Effector memory CD4-positive, alpha-beta T cell (primary cell): ENCODE measurements around the gene SPON1.

ENCODE experiments used
- DNase-seq, 3 donors: peaks; one replicate each; pipeline ENCODE4 v3.0.0-alpha.2; 2020
- H3K27ac ChIP-seq: 2 replicates; pipeline ENCODE4 v1.7.0; 2013; ENCODE audit warnings: mild to moderate bottlenecking, low read length, moderate library complexity; ENCODE audit not compliant: insufficient read depth, poor library complexity, severe bottlenecking
- H3K27me3 ChIP-seq: replicated peaks from 2 replicates; pipeline ENCODE4 v1.7.0; 2013; ENCODE audit warnings: mild to moderate bottlenecking, low read length; ENCODE audit not compliant: insufficient read depth, control insufficient read depth, poor library complexity, severe bottlenecking
- H3K36me3 ChIP-seq: 2 replicates; pipeline ENCODE4 v1.7.0; 2013; ENCODE audit warnings: mild to moderate bottlenecking, low read length, moderate library complexity; ENCODE audit not compliant: control insufficient read depth, insufficient read depth
- H3K4me1 ChIP-seq: 2 replicates; pipeline ENCODE4 v1.7.0; 2013; ENCODE audit warnings: low read length, mild to moderate bottlenecking; ENCODE audit not compliant: control insufficient read depth, insufficient read depth, poor library complexity, severe bottlenecking
- H3K4me3 ChIP-seq: 2 replicates; pipeline ENCODE4 v1.7.0; 2013; ENCODE audit warnings: low read length, low read depth, mild to moderate bottlenecking; ENCODE audit not compliant: insufficient read depth, poor library complexity, severe bottlenecking
- H3K9me3 ChIP-seq: 2 replicates; pipeline ENCODE4 v1.7.0; 2013; ENCODE audit warnings: mild to moderate bottlenecking, low read length, moderate library complexity; ENCODE audit not compliant: control insufficient read depth

Gene SPON1

DNA sequence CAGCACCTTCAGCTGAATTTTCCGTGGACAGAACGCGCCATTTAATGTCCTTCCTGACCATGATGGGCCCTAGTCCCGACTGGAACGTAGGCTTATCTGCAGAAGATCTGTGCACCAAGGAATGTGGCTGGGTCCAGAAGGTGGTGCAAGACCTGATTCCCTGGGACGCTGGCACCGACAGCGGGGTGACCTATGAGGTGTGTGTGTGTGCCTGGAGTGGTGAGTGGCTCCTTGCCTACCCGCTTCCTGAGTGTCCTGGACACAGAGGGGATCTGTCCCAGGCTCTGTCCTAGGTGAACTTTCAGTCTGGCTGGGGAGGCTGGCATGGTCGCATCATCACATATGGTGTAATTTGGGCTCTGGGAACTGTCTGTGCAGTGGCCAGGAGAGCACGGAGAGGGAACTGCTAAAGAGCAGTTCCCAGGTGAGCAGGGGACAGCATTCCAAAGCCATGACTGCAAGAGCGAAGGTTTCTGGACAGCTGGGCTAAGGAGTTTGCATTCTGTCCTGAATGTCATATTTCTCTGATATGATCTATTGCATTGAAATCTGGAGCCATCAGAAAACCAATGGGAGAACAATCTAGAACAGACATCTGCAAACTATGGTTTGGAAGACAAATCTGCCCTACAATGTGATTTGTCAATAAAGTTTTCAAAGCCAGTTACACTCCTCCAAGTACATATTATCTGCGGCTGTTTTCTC is 292.2 kb downstream of the SPON1 start:
- H3K36me3 ChIP-seq: no peaks in the 10 kb centered on the region

DNA sequence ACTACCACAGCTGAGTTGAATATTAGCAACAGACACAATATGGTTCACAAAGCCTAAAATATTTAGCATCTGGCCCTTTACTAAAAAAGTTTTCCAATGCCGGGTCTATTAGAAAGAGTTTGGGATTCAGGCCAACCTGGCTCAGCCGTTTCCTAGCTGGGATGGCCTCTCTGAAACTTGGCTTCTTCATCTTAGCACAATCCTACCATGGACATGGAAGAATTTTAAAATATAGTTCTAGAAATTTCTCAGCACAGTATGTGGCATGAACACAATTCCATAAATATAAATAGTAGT is 292.7 kb downstream of the SPON1 start:
- no peak for DNase-seq
- no peaks in the 10 kb centered on the region for H3K27me3 ChIP-seq
- no peak overlapping the region for H3K27ac ChIP-seq

More for the DNA sequence above, 292.2 kb downstream of the SPON1 start:
- no peaks in the 10 kb centered on the region for H3K27me3 ChIP-seq
- no peak overlapping the region for H3K4me3 ChIP-seq
- no peaks in the 10 kb centered on the region for H3K4me1 ChIP-seq
- no peak overlapping the region for H3K27ac ChIP-seq
- DNase-seq: no peak
- H3K9me3 ChIP-seq: no peaks in the 10 kb centered on the region

DNA sequence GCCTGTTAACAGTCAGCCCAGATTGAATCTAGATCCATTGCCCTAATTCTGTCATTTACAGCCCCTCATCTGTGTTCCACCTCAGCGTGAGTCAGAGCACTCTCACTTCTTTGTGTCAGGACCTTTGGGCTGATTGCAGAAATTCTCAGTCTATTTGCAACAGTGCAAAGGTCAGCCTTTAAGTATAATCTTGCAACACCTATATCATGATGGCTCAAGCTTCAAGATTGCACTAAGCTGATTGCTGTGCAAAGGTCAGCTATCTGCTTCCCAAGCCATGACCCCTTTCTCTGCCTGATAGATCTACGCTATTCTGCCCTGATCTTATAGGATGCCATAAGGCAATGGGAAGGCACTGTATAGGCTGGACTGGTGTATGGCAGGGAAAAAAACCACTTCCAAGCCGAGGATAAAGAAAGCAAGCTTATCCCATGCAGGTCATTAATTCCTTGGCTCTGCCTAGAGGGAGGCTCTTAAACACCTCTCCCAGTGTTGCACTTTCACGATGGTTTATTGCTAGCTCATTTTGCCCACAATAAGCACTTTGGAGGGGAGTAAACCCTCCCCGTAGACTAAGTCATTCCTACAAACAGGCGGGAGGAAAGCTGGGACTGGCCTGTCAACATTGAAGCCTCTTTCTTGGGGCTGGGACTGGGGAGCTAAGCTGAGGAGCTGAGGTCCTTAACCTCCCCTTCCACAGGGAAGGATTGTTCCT is 295.9 kb downstream of the SPON1 start:
- Histone ChIP-seq H3K4me1 (no peaks in the 10 kb centered on the region), H3K4me3 (no peak overlapping the region), H3K27me3 (no peaks in the 10 kb centered on the region), H3K36me3 (no peaks in the 10 kb centered on the region), H3K9me3 (no peaks in the 10 kb centered on the region), H3K27ac (no peak overlapping the region)
- no peak for DNase-seq

More for the DNA sequence above, 292.7 kb downstream of the SPON1 start:
- Histone ChIP-seq H3K4me3 (no peak overlapping the region), H3K36me3 (no peaks in the 10 kb centered on the region), H3K4me1 (no peaks in the 10 kb centered on the region), H3K9me3 (no peaks in the 10 kb centered on the region)

DNA sequence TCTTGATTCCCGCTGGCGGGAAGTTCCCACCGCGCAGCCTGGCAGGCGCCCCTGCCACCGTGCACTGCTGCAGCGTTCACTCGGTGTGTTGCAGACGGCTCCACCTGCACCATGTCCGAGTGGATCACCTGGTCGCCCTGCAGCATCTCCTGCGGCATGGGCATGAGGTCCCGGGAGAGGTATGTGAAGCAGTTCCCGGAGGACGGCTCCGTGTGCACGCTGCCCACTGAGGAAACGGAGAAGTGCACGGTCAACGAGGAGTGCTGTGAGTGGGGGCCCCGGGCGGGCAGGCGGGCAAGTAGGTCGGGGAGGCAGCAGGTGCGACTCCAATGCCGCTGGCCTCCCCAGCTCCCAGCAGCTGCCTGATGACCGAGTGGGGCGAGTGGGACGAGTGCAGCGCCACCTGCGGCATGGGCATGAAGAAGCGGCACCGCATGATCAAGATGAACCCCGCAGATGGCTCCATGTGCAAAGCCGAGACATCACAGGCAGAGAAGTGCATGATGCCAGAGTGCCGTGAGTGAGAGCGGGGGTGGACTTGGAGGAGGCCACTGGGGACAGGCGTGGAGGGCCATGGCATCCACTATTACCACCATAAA is 296.8 kb downstream of the SPON1 start:
- H3K9me3 ChIP-seq: no peaks in the 10 kb centered on the region
- H3K27ac ChIP-seq: no peak overlapping the region
- H3K36me3 ChIP-seq: no peaks in the 10 kb centered on the region
- DNase-seq: no peak
- H3K4me1 ChIP-seq: no peaks in the 10 kb centered on the region
- no peaks in the 10 kb centered on the region for H3K27me3 ChIP-seq
- H3K4me3 ChIP-seq: no peak overlapping the region

DNA sequence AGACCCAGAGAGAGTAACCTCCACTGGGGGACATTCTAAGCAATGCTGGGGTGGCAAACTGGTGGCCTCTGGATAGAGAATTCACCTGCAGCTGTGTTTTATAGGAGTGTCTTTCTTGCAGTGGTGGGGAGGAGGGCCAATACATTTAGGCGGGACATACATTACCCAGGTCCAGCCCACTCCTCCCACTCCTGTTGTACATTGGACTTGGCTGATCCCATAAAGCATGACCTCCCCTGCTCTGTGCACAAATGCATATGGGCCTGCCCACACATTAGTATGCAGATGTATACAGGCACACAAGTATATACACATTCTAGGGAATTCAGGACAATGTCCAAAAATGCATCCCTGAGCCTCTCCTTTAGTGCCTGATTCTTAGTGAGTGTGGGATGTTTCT is 297.4 kb downstream of the SPON1 start:
- Histone ChIP-seq H3K27ac (no peak overlapping the region), H3K36me3 (no peaks in the 10 kb centered on the region), H3K9me3 (no peaks in the 10 kb centered on the region), H3K27me3 (no peaks in the 10 kb centered on the region), H3K4me3 (no peak overlapping the region), H3K4me1 (no peaks in the 10 kb centered on the region)
- no peak for DNase-seq

DNA sequence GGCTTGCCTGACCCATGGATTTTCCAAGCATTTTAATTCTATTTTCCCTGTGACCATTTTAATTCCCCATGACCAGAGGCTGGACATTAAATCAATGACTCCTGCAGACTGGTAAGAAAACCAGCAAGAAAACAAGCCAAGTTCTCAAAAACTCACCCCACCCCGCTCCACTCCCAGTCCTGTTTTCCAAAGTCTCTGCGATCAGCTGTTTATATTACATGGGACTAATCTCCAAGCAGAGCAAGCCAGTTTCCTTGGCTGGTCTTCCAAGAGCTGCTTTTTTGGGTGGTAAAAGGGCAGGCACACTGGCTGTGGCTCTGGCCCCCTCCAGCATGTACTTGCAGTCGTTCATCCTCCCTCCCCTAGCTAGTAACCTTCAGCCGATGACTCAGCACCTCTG is 298.5 kb downstream of the SPON1 start:
- no peaks in the 10 kb centered on the region for H3K36me3 ChIP-seq
- H3K9me3 ChIP-seq: no peaks in the 10 kb centered on the region
- H3K4me1 ChIP-seq: no peaks in the 10 kb centered on the region
- DNase-seq: no peak
- no peaks in the 10 kb centered on the region for H3K27me3 ChIP-seq
- H3K4me3 ChIP-seq: no peak overlapping the region
- no peak overlapping the region for H3K27ac ChIP-seq

DNA sequence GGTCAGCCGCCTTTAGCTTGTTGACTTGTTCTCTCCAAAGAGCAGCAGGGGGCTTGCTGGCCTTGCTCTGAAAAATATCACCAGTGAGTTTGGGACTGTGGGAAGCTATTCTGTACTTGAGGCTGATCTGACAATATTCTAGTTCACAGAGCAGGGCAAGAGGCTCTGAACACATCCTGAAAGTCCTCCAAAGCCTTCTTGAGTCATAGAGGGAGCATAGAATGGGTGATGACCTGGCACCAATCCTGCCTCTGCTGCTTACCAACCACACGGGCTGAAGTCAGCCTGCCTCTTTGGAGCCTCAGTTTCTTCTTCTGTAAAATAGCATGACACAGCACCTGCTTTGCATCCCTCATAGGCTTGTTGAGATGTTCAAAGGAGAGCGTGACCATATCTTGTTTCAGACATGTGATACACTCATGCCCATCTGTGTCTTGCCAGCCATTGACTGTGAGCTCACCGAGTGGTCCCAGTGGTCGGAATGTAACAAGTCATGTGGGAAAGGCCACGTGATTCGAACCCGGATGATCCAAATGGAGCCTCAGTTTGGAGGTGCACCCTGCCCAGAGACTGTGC is 299.8 kb downstream of the SPON1 start:
- Histone ChIP-seq H3K9me3 (no peaks in the 10 kb centered on the region), H3K4me1 (no peaks in the 10 kb centered on the region), H3K4me3 (no peak overlapping the region), H3K36me3 (no peaks in the 10 kb centered on the region), H3K27ac (no peak overlapping the region), H3K27me3 (no peaks in the 10 kb centered on the region)
- DNase-seq: no peak

DNA sequence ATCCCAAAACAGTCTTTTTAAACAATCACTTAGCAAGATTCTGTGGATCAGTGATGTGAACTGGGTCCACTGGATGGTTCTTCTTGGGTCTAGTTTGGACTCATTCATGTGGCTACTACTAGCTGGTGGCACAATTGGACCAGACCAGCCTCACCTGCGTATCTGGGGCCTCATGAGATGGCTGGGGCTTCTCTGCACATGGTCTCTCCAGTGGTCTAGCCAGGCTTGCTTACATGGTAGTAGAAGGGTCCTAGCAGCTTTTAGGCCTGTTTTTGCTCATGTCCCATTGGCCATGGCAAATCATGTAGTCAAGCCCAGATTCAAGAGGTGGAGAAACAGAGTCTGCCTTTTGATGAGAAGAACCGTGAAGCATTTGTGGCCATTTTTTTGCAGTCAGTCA is 302.4 kb downstream of the SPON1 start:
- no peak overlapping the region for H3K4me3 ChIP-seq
- no peaks in the 10 kb centered on the region for H3K4me1 ChIP-seq
- no peak overlapping the region for H3K27ac ChIP-seq
- H3K9me3 ChIP-seq: no peaks in the 10 kb centered on the region
- H3K27me3 ChIP-seq: no peaks in the 10 kb centered on the region
- no peaks in the 10 kb centered on the region for H3K36me3 ChIP-seq
- no peak for DNase-seq

DNA sequence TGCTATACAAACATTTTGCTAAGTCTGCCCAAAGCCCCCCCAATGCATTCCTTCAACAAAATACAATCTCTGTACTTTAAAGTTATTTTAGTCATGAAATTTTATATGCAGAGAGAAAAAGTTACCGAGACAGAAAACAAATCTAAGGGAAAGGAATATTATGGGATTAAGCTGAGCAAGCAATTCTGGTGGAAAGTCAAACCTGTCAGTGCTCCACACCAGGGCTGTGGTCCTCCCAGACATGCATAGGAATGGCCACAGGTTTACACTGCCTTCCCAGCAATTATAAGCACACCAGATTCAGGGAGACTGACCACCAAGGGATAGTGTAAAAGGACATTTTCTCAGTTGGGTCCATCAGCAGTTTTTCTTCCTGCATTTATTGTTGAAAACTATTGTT is 304.1 kb downstream of the SPON1 start:
- no peaks in the 10 kb centered on the region for H3K9me3 ChIP-seq
- no peak overlapping the region for H3K27ac ChIP-seq
- no peaks in the 10 kb centered on the region for H3K36me3 ChIP-seq
- no peak overlapping the region for H3K4me3 ChIP-seq
- peaks cover 8% of the 10 kb centered on the region for H3K4me1 ChIP-seq
- no peaks in the 10 kb centered on the region for H3K27me3 ChIP-seq
- DNase-seq: no peak
